IMR-90 (cell line): ENCODE data around the gene KCNK6. TPM values are rescaled to one million over a fixed set of nuclear protein-coding genes. Genes with fewer than 3 reads are reported as not detected.
A peak's percentile ranks its signal among the peaks of the same experiment; 100 is the strongest.

ENCODE experiments used
- ATAC-seq: fragments of 200-7000 bp; cut with Tn5 transposase; 2 replicates; pipeline ENCODE4 v1.9.1; 2020; ENCODE audit warnings: low read depth, mild to moderate bottlenecking, moderate library complexity
- BruUV-seq: library from RNA; stranded (reverse); fragments of 400-500 nt; replicated peaks from 2 replicates; lab custom pipeline; 2021; lab: Mats Ljungman, UMichigan
- CTCF ChIA-PET: fragments of 300-600 bp; formaldehyde crosslinking; extraction: SDS; loops from one replicate; lab custom pipeline; 2021; ENCODE audit warnings: antibody characterized with exemption; lab: Yijun Ruan, JAX
- POLR2A ChIA-PET: fragments of 300-600 bp; sonication (Branson Sonifier 250); formaldehyde crosslinking; loops from one replicate; lab custom pipeline; 2022; ENCODE audit warnings: antibody characterized with exemption; ENCODE audit not compliant: unreplicated experiment; lab: Charles Lee
- DNase-seq: peaks from one replicate; pipeline ENCODE4 v3.0.0; 2013
- H2AFZ ChIP-seq: replicated peaks from 2 replicates; pipeline ENCODE3; 2013; ENCODE audit warnings: low read length, mild to moderate bottlenecking; ENCODE audit not compliant: poor library complexity
- H2AK5ac ChIP-seq: 2 replicates; pipeline ENCODE4 v1.6.1; 2013; ENCODE audit warnings: low read depth, low read length, inconsistent platforms
- H2AK9ac ChIP-seq: replicated peaks from 2 replicates; pipeline ENCODE3; 2013; ENCODE audit warnings: mild to moderate bottlenecking, low read depth, low read length, moderate library complexity; ENCODE audit not compliant: poor library complexity
- H2BK120ac ChIP-seq: 2 replicates; pipeline ENCODE4 v1.6.1; 2013; ENCODE audit warnings: low read depth, low read length, inconsistent platforms
- H2BK15ac ChIP-seq: 3 replicates; pipeline ENCODE4 v1.6.1; 2013; ENCODE audit warnings: low read depth, low read length, inconsistent platforms
- H2BK20ac ChIP-seq: 2 replicates; pipeline ENCODE4 v1.6.1; 2013; ENCODE audit warnings: low read depth, mild to moderate bottlenecking, inconsistent platforms, low read length, moderate library complexity
- H2BK5ac ChIP-seq: 2 replicates; pipeline ENCODE4 v1.6.1; 2013; ENCODE audit warnings: mild to moderate bottlenecking, low read depth, low read length, inconsistent platforms; ENCODE audit not compliant: poor library complexity, severe bottlenecking
- H3K14ac ChIP-seq: replicated peaks from 2 replicates; pipeline ENCODE4 v1.6.1; 2013; ENCODE audit warnings: low read depth, low read length, inconsistent platforms
- H3K18ac ChIP-seq: 2 replicates; pipeline ENCODE4 v1.6.1; 2013; ENCODE audit warnings: low read depth, low read length, control low read depth
- H3K23ac ChIP-seq: 2 replicates; pipeline ENCODE4 v1.6.1; 2013; ENCODE audit warnings: low read depth, low read length, inconsistent platforms
- H3K27ac ChIP-seq: 2 replicates; pipeline ENCODE4 v1.5.1; 2013; ENCODE audit warnings: mild to moderate bottlenecking, control low read depth, low read length; ENCODE audit not compliant: insufficient read depth
- H3K27me3 ChIP-seq: 2 replicates; pipeline ENCODE4 v1.6.1; 2013; ENCODE audit warnings: low read length; ENCODE audit not compliant: control insufficient read depth, insufficient read depth
- H3K36me3 ChIP-seq: 2 replicates; pipeline ENCODE4 v1.6.1; 2013; ENCODE audit warnings: low read length, mixed read lengths; ENCODE audit not compliant: control insufficient read depth, insufficient read depth
- H3K4ac ChIP-seq: 2 replicates; pipeline ENCODE4 v1.6.1; 2013; ENCODE audit warnings: low read depth, low read length, inconsistent platforms
- H3K4me1 ChIP-seq: 2 replicates; pipeline ENCODE4 v1.6.1; 2013; ENCODE audit warnings: low read length, mixed read lengths; ENCODE audit not compliant: control insufficient read depth, insufficient read depth
- H3K4me2 ChIP-seq: 2 replicates; pipeline ENCODE4 v1.6.1; 2013; ENCODE audit warnings: low read depth, mild to moderate bottlenecking, control low read depth, low read length, moderate library complexity
- H3K4me3 ChIP-seq: 2 replicates; pipeline ENCODE4 v1.5.1; 2013; ENCODE audit warnings: low read depth, mild to moderate bottlenecking, control low read depth, low read length, moderate library complexity; ENCODE audit not compliant: insufficient read depth
- H3K56ac ChIP-seq: 2 replicates; pipeline ENCODE4 v1.6.1; 2013; ENCODE audit warnings: low read length, inconsistent platforms; ENCODE audit not compliant: insufficient read depth; ENCODE audit errors: extremely low read depth
- H3K79me1 ChIP-seq, 2 experiments: 2 replicates each; pipeline ENCODE4 v1.6.1; 2013; ENCODE audit warnings: low read length in 2 of 2, inconsistent platforms in 1 of 2, low read depth in 1 of 2
- H3K9ac ChIP-seq: 2 replicates; pipeline ENCODE4 v1.6.1; 2013; ENCODE audit warnings: low read depth, low read length, control low read depth
- H3K9me1 ChIP-seq: 2 replicates; pipeline ENCODE4 v1.6.1; 2013; ENCODE audit warnings: low read length, inconsistent platforms; ENCODE audit not compliant: insufficient read depth
- H3K9me3 ChIP-seq: 2 replicates; pipeline ENCODE4 v1.6.1; 2013; ENCODE audit warnings: low read length; ENCODE audit not compliant: control insufficient read depth, insufficient read depth
- H4K20me1 ChIP-seq: 2 replicates; pipeline ENCODE4 v1.6.1; 2013; ENCODE audit warnings: low read length, inconsistent platforms; ENCODE audit not compliant: insufficient read depth
- H4K5ac ChIP-seq: 2 replicates; pipeline ENCODE4 v1.6.1; 2013; ENCODE audit warnings: mild to moderate bottlenecking, low read depth, low read length, control low read depth
- H4K8ac ChIP-seq, 2 experiments: 2 replicates each; pipeline ENCODE4 v1.6.1; 2013; ENCODE audit warnings: low read depth in 2 of 2, low read length in 2 of 2, control low read depth in 1 of 2, inconsistent platforms in 1 of 2
- H4K91ac ChIP-seq: 2 replicates; pipeline ENCODE4 v1.6.1; 2013; ENCODE audit warnings: low read depth, low read length, inconsistent platforms; ENCODE audit not compliant: insufficient read depth
- CEBPB ChIP-seq: IDR thresholded peaks from 2 replicates; pipeline ENCODE4 v1.6.1; 2012; ENCODE audit warnings: low read depth, low read length, improper control_type of control experiment
- USF2 ChIP-seq: fragments of 150-350 bp; IDR thresholded peaks from 2 replicates; pipeline ENCODE4 v1.6.1; 2017; ENCODE audit warnings: mild to moderate bottlenecking, antibody characterized with exemption, low read length, low read depth
- WGBS, 2 experiments: methylation state at CpG; one replicate each; pipeline versions ENCODE4 v1.1.5 to v1.1.7; 2013; ENCODE audit warnings: missing lambda C conversion rate in 2 of 2; ENCODE audit not compliant: insufficient read length in 1 of 2; ENCODE audit errors: extremely low coverage in 2 of 2; 5-methylcytosine and 5-hydroxymethylcytosine counted together
- dilution Hi-C: fragments of 300-500 bp; cut with HindIII; formaldehyde crosslinking; loops from one replicate; pipeline ENCODE4 v1.14.3; 2018; ENCODE audit warnings: low sequenced_read_pairs; ENCODE audit not compliant: unreplicated experiment
- in situ Hi-C: fragments of 300-500 bp; cut with MboI; formaldehyde crosslinking; loops from 3 replicates; pipeline ENCODE4 v1.14.3; 2019; ENCODE audit warnings: low sequenced_read_pairs, inconsistent platforms, mixed read lengths
- intact Hi-C: fragments of 100-400 bp; cut with micrococcal nuclease; formaldehyde crosslinking; loops from 2 replicates; pipeline ENCODE4 v1.10.0; 2022
- polyA plus RNA-seq, 3 experiments: library from polyadenylated mRNA; depleted of rRNA; stranded (reverse); fragments of >200 nt; gene quantifications; 2 replicates each; pipeline ENCODE4 v1.2.3, GENCODE V29; 2012; ENCODE audit warnings: low replicate concordance in 1 of 3
- total RNA-seq: library from RNA; depleted of rRNA; stranded (reverse); fragments of >200 nt; gene quantifications from 2 replicates; pipeline ENCODE4 v1.2.3, GENCODE V29; 2012

Gene KCNK6
- total and polyA plus RNA-seq, 2 of the 4 experiments (the other 2 are of a cell fraction): 2.7 to 4.5 TPM

DNA sequence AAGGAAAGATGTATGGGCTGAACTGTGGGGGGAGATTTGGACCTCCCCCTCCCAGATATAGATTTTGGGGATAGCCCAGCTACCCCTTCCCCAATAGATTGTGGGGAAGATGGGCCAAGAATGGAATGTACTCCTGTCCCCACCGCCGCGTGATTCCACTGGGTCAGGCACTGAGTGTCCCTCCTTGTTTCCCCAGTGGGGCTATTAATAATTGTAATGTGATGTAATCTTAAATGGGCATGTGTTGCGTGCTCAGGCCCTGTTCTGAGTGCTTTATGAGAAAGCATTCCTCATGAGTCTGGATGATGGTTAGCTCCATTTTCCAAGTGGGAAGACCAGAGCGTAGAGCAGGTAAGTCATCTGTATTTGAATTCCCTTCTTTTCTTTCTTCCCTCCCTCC is 56.1 kb downstream of the KCNK6 start:
- intact Hi-C loops: loop anchor here (2.0 kb wide), 2 partner anchors 13 to 39 kb away; partner anchors contain the start of genes GGN and SPRED3
- no peaks in the 10 kb centered on the region for H3K27me3 ChIP-seq
- H2AK5ac ChIP-seq: peak overlapping the region; percentile 88; the same call in 1 of the 2 replicates
- H3K27ac ChIP-seq: peak overlapping the region; percentile 86; the same call in 1 of the 2 replicates
- H2BK15ac ChIP-seq: no peak overlapping the region
- H3K36me3 ChIP-seq: peaks cover 26% of the 10 kb centered on the region
- H3K9me1 ChIP-seq: peaks cover 19% of the 10 kb centered on the region
- H2BK120ac ChIP-seq: no peak overlapping the region
- peak; percentile 35; the same call in 1 of the 2 replicates for TF ChIP-seq CEBPB
- TF ChIP-seq USF2: no peak
- POLR2A ChIA-PET: interaction anchor here (0.5 to 0.7 kb wide), 3 partner anchors 12 to 23 kb away, joined by 3 read pairs; partner anchors contain the start of gene GGN
- H2BK5ac ChIP-seq: no peak overlapping the region
- peak overlapping the region; percentile 84 for H3K4me2 ChIP-seq
- no peak overlapping the region for H2AFZ ChIP-seq
- peak overlapping the region; percentile 99 for H2AK9ac ChIP-seq
- H4K5ac ChIP-seq: no peak overlapping the region
- H4K8ac ChIP-seq: no peak overlapping the region
- no peak overlapping the region for H2BK20ac ChIP-seq
- CTCF ChIA-PET: interaction anchor here (0.9 to 1.1 kb wide), 3 partner anchors 9 to 132 kb away, joined by 3 to 5 read pairs (median 3); partner anchors contain the start of gene GGN
- peak overlapping the region; percentile 99 for H3K14ac ChIP-seq
- WGBS, 2 experiments: 81% methylated on average over 3 of the region's 5 CpGs; no CpG with 5 or more reads in 1 of the 2 experiments
- no peaks in the 10 kb centered on the region for H3K9me3 ChIP-seq
- H4K91ac ChIP-seq: no peak overlapping the region
- H3K4me1 ChIP-seq: peaks cover 12% of the 10 kb centered on the region
- in situ Hi-C loops: no loop called here
- peak overlapping the region; percentile 95; the same call in 1 of the 2 replicates for H3K23ac ChIP-seq
- peaks cover 19 to 55% of the 10 kb centered on the region in 2 experiments; a peak in 3 of 4 replicates for H3K79me1 ChIP-seq
- DNase-seq: peak; percentile 20
- dilution Hi-C loops: no loop called here
- H3K18ac ChIP-seq: no peak overlapping the region
- peak overlapping the region; percentile 92; the same call in 1 of the 2 replicates for H3K56ac ChIP-seq
- H3K4me3 ChIP-seq: peak overlapping the region; percentile 59
- peak overlapping the region; percentile 96; the same call in 1 of the 2 replicates for H3K4ac ChIP-seq
- H4K20me1 ChIP-seq: peaks cover 44% of the 10 kb centered on the region
- BruUV-seq: no TSS peak
- ATAC-seq: no peak
- peak overlapping the region; percentile 88 for H3K9ac ChIP-seq
